GM19372 (cell line): Measurements from ENCODE around the gene ECM1.

Experiments
- ATAC-seq: cut with Tn5 transposase; IDR thresholded peaks from one replicate; pipeline ENCODE4 v1.9.1; 2021; ENCODE audit warnings: mild to moderate bottlenecking, low read depth, moderate library complexity; ENCODE audit not compliant: unreplicated experiment

The ECM1 gene

GRCh38 chr1:150557065-150557600 lies 49.2 kb downstream of the ECM1 start:
- no peak for ATAC-seq

DNA sequence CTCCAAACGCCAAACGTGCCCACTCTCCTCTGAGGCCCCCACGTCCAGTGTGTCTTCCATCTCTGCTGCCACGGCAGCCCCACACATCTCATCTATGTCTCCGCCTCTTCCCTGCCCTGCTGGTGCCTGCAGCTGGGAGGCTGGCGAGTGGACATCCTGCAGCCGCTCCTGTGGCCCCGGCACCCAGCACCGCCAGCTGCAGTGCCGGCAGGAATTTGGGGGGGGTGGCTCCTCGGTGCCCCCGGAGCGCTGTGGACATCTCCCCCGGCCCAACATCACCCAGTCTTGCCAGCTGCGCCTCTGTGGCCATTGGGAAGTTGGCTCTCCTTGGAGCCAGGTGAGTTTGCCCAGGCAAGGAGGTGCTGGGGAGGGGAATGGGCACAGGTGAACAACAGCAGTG lies 49.9 kb downstream of the ECM1 start:
- ATAC-seq, result no peak

- no peak for ATAC-seq
These were observed 50.4 kb downstream of the ECM1 start for GRCh38 chr1:150558303-150558704.

DNA sequence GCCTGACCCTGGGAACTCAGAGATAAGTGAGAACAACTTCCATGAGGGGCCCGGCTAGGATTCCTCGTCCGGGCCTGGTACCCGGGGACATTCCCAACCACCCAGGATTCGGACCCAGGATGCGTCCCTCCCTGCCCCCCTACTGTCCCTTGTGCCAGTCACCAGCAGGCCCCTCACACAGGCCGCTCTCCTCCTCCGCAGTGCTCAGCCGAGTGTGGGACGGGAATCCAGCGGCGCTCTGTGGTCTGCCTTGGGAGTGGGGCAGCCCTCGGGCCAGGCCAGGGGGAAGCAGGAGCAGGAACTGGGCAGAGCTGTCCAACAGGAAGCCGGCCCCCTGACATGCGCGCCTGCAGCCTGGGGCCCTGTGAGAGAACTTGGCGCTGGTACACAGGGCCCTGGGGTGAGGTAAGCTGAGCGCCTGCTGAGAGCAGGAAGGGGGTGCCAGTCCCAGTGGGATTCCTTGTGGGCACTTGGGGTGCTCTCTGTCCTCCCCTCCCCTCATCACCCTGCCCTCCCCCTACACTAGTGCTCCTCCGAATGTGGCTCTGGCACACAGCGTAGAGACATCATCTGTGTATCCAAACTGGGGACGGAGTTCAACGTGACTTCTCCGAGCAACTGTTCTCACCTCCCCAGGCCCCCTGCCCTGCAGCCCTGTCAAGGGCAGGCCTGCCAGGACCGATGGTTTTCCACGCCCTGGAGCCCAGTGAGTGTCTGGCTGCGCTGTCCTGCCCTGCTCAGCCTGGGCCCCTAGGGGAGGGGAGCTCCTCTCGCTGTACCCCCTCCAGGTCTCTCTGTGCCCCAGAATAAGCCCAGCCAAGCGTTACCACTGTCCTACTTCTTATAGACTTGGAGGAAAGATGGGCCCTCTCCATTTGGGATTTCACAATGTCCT lies 51.1 kb downstream of the ECM1 start:
- ATAC-seq, result no peak

DNA sequence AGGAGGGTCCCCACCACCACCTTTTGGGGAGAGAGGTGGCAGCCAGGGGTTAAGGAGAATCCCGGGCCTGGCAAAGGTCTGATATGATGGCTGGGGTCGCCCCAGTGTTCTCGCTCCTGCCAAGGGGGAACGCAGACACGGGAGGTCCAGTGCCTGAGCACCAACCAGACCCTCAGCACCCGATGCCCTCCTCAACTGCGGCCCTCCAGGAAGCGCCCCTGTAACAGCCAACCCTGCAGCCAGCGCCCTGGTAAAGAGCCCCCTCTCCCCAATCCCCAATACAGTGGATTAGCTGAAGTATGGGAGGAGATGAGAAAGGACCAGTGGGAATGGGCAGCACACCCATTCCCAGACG lies 51.7 kb downstream of the ECM1 start:
- no peak for ATAC-seq

- no peak for ATAC-seq
These were observed 52.1 kb downstream of the ECM1 start for GRCh38 chr1:150560011-150560438.

DNA sequence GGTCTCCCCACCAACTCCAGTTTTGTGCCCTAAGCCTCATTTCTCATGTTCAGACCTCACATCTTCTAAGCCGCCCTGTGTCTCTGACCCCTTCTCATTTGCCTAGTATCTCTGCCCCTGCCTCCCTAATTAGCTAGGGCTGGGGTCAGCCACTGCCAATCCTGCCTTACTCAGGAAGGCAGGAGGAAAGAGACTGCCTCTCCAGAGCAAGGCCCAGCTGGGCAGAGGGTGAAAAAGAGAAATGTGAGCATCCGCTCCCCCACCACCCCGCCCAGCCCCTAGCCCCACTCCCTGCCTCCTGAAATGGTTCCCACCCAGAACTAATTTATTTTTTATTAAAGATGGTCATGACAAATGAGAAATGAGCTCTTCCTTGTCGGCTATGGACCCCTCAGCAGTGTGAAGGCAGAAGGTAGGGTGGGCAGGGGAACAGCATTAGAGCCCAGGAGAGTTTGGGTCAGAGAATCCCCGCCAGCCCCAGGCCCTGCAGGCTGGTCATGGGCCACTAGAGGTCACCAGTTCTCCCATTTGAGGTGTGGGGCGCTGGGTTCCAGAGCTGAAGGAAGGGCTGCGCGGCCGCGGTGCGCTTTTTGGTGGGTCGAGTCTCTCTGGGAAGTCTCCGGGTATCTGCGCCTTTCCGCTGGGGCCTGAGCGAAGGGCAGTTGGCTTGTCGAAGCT lies 52.8 kb downstream of the ECM1 start:
- ATAC-seq, result no peak

- ATAC-seq, result no peak
These were observed 53.5 kb downstream of the ECM1 start for GRCh38 chr1:150561254-150561973.

DNA sequence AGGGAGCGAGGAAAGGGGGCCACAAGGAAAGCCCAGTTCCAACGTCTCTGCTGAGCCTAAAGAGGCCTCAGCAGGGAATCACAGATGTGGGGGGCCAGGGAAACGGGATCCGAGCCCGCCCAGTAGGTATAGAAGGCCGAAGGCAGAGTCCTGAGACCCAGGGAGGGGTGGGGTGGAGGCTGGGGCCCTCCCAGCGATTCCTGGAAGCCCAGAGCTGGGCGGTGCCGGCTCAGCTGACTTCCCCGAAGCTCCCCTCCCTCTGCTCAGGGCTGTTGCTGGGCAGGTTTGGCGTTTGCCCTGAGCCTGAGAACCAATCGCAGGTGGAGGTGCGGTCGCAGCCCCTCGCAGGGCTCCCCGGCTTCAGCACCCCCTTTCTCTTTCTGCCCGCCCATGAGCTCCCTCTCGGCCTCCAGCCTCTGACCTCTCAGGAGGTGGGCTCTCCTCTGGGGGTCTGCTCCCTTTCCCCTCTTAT lies 54.1 kb downstream of the ECM1 start:
- ATAC-seq, result peak; percentile 34

GRCh38 chr1:150562446-150563339 lies 54.8 kb downstream of the ECM1 start:
- peak; percentile 38 for ATAC-seq
